SK-N-SH treated with all-trans-retinoic acid at 6 μM for 48 hours (cell line): Measurements from ENCODE around the gene VPS26B.

Experiments
- ARNTL ChIP-seq: fragments of 450-650 bp; formaldehyde crosslinking; IDR thresholded peaks from 2 replicates; pipeline ENCODE4 v1.5.0; 2020; ENCODE audit warnings: low read depth, mild to moderate bottlenecking, moderate library complexity, borderline replicate concordance
- BACH2 ChIP-seq: fragments of 250-450 bp; sonication (Bioruptor Pico); IDR thresholded peaks from 2 replicates; pipeline ENCODE4 v1.9.0; 2021; ENCODE audit warnings: mild to moderate bottlenecking, borderline replicate concordance
- PATZ1 ChIP-seq: fragments of 250-450 bp; sonication (Bioruptor Pico); IDR thresholded peaks from 2 replicates; pipeline ENCODE4 v1.8.0; 2020; ENCODE audit warnings: mild to moderate bottlenecking, moderate library complexity, borderline replicate concordance
- PPARA ChIP-seq: fragments of 250-450 bp; sonication (Bioruptor Pico); IDR thresholded peaks from 2 replicates; pipeline ENCODE4 v1.5.0; 2020; ENCODE audit warnings: mild to moderate bottlenecking, borderline replicate concordance
- TCF4 ChIP-seq: fragments of 250-450 bp; sonication (Bioruptor Pico); IDR thresholded peaks from 2 replicates; pipeline ENCODE4 v1.8.0; 2021; ENCODE audit warnings: mild to moderate bottlenecking, moderate library complexity, borderline replicate concordance
- ZNF565 ChIP-seq: fragments of 450-650 bp; formaldehyde crosslinking; conservative IDR thresholded peaks from 2 replicates; pipeline ENCODE4 v1.5.0; 2020; ENCODE audit warnings: low read depth, mild to moderate bottlenecking, moderate library complexity
- ZNF70 ChIP-seq: fragments of 450-650 bp; formaldehyde crosslinking; IDR thresholded peaks from 2 replicates; pipeline ENCODE4 v1.5.0; 2020; ENCODE audit warnings: mild to moderate bottlenecking, moderate library complexity

GRCh38 chr11:134235399-134235798 lies 10.9 kb downstream of the VPS26B start:
- TF ChIP-seq ZNF70 (CRISPR knock-in tag) (no peak), ZNF565 (CRISPR knock-in tag) (no peak), PATZ1 (no peak), ARNTL (CRISPR knock-in tag) (no peak), TCF4 (CRISPR knock-in tag) (no peak), BACH2 (CRISPR knock-in tag) (no peak), PPARA (CRISPR knock-in tag) (no peak)
